ENCODE results near the gene CPEB2.

Gene CPEB2

DNA sequence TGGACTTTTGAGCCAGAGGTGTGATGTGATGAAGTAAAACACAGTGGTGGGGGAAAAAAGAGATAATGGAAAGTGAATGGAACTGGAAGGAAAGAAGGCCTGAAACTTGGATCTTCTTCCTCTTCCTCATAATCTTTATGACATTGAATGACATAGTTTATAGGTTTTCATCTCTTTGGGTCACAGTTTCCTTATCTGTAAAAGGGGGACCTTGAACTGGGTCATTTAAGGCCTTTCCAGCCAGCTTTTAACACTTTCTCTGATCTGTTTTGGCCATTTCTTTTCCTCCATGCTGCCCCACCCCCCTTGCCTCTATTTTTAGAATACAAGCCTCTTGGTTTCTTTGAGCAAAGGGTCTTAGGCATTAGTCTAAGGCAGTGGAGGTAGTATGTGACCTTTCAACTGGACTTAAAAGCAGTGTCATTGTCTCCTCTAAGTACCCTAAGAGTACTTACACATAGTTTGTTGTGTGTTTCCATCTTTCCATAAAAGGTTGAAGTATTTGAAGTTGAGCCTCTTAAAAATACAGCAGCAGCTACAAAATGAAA is 7.8 kb downstream of the CPEB2 start:
- DNase-seq, result no peak

- no peak for DNase-seq
These were observed 8.9 kb downstream of the CPEB2 start for GRCh38 chr4:15011166-15011565.

DNA sequence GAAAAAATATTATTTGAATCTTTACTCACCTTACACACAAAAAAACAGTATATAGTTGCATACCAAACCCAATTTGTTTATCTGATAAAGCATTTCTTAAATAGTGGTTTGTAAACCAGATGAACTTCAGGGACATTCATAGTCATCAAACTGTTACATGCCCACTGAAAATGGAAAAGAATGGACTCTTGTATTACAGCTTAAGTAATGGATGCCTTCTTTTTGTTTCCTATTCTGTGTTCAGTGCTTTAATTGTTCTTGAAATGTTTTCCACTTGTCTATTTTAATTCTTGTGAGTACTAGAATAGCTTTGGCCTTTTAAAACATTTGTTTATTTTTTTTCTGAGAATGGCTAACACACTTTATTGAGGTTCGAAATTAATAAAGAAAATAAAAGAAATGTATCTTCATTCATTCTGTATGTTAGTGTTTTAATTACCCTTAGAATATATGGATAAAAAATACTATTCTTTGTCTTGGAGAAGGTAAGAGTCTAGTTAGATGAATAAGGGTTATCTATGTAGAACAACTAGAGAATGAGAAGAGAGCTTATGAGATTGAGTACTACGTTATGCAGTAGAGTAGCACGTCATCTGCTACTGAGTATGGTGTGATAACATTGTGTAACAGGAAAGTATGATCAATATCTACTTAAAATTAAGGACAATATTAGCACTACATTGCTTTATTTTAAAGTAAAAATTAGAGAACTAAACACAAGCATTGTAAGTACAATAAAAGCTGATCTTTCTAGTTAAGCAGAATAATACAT is 9.9 kb downstream of the CPEB2 start:
- no peak for DNase-seq

DNA sequence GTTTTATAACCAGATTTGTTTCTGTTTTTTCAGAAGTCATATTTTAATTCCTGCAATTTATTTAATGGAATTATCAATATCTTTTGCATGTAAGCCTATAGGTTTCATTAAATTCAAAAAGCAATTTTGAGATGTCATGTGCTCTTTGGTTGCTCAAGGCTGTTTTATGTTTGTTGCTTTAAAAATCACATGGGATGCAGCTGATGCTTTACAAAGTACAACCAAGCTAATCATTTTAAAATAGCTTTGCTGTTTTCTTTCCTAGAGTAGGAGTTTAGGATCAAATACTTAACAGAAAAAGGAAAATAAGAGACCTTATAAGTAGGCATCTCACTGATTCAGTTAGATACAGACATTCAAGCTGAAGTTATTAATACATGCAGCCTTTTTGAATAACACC is 11.3 kb downstream of the CPEB2 start:
- no peak for DNase-seq

DNA sequence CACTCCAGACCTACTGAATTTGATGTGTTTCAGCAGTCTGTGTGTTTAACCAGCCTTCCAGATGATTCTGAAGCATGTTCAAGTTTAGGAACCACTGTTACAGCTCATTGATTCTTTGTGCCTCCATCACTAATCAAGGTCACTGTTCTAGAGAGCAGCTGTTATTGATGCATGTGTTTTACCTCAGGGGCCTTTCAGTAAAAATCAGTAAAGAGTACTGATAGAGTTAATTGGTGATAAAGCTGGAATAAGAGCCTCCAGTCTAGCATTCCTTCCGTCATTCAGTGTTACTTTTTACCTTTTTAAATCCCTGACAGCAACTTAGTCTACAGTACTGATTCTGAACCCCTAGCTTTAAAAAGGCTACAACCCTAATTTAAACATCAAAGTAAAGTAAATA is 12.9 kb downstream of the CPEB2 start:
- DNase-seq, result no peak

DNA sequence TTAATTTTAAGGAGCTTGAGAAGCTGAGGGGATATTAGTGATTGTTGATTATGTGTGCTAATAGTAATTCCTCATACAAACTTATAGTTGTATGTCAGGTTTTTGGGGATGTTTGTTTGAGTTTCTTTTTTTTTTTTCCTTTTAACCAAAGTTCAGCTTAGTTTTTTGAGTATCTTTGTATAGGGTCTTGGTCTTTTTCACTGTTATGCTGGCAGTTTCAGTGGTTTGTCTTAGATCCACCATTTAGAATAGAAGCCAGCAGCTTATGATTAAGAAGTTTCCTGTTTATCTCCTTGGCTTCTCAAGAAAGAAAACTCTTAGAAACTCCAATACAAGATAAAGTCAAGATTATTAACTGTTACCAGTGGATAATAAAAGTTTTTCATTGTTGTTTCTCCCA is 16.1 kb downstream of the CPEB2 start:
- no peak for DNase-seq

GRCh38 chr4:15020502-15021286 is 18.4 kb downstream of the CPEB2 start:
- peak in 8 of 56 donors; percentile 1 to 24 (median 6) for DNase-seq

DNA sequence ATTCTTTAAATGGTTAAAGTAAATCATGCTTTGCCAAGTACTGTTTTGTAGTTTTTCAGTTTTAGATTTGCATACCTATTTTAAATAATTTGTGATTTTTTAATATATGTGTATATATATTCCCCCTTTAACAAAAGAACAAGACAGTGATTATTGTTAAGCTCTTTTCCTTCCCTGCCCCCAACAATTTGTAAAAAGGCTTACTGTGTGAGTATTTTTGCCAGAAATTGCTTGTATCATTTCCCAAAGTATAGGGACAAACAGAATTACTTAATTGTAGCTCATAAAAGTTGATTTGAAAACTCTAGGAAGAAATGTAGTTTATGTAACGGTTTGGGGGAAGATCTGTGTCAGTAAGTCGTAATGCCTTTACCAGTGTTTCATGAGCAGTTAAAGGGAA is 19.0 kb downstream of the CPEB2 start:
- no peak for DNase-seq

GRCh38 chr4:15021946-15022345 is 19.7 kb downstream of the CPEB2 start:
- DNase-seq, result no peak

DNA sequence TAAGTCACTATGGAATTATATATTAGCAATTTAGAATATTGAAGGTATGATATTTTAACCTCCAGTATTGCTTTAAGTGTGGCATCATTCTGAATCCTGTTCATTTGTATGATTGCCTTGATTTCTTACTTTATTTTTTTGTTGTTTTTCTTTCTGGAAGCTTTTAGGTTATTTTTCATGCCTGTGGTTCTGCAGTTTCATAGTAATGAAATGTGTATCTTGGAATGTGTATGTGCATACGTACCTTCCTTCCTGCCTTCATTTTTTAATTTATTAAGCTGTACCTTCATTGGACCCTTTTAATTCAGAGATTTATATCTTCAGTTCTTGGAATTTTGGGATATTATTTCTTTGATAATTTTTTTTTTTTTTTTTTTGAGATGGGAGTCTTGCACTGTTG is 22.1 kb downstream of the CPEB2 start:
- no peak for DNase-seq

DNA sequence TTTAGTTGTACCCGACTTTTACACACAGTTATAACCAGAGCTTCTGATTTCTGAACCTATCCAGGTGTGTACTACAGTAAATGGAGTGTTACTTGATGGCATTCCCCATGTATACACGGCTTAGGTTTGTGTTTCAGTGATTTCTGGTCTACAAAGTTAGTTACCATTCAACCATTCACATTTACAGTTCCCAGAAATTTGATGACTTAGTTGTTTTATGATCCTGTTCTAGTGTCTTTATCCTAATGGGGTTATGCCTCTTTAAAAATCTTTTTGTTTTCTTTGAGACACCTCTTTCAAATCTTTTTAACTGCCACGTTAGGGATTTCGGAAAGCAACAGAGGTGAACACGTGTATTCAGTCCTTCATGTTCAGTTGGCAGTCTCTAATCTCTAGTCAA is 23.4 kb downstream of the CPEB2 start:
- no peak for DNase-seq

DNA sequence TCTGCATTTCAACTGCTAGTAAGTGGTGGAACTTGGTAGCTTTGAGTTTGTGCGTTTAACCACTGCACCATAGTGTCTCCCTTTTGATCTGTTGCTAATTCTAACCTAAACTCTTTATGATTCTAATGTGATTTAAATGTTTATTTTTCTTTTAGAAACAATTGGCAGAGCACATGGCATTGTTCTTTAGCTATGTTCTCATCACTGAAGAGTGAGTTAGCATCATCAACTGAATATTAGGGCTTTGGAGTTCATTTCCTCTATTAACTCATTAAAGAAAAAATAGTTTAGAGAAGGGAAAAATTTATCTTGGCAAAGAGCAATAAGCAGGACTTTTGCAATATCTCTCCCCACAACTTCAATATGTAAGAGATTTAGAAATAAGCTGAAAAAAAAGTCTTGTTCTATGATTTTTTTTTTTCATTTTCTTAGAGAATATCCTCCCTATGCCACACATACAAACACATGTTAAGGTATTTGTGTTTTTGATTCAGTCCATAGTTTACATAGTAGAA is 25.7 kb downstream of the CPEB2 start:
- DNase-seq, result no peak

GRCh38 chr4:15031197-15031596 is 28.9 kb downstream of the CPEB2 start:
- no peak for DNase-seq

DNA sequence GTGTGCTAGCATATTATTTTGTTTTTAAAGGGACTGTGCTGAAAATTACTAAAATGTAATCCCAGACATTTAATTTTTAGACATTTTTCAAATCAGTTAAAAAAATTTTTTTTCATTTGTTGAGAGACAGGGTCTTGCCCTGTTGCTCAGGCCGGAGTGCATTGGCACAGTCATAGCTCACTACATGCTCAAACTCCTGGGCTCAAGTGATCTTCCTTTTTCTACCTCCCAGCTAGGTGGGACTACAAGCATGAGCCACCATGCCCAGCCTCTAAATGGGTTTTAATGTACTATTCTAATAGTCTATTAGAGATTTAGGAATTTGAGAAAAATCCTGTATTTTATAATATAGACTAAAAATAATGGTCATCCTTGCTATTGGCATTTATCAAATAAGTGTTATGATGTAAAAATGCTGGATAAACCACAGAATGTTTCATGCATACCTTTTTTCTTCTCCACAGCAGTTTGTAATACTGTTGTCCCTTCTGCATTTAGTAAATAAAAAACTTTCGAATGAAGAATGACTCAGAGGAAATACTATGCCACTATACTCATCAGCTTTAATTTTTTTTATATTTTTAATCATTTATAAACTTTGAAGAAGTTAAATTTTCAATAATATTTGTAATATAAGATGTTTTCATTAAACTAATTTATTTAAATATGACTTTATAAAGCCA is 29.9 kb downstream of the CPEB2 start:
- no peak for DNase-seq

DNA sequence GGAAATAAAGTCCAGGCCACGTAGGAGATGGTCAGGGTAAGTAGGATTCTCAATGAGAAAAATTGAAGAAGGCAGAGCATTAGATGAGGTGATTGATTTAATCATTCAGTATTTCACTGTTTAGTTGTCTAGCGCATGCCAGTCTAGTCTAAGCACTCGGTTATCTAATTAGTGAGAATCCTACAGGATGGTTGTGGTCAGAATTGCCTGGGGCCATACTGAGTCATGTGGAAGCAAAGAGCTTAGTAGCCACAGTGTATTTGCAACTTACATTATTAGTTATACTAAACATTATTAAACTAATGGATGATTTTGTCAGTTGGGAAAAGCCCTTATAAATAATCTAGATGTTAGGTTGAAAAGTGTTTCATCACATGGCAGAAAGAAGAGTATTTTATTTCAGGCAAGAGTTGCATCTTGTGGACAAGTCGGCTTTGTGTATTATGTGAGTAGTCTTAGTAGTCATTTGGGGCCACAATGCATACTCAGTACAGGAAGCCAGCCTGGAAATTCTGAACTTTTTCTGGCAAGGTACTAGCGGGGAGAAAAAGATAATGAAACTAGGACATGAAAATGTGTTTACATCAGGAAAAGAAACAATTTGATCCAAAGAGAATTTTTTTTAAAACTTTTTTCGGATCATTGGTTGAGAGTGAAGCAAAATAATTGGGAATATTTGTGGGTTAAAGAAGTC is 31.9 kb downstream of the CPEB2 start:
- no peak for DNase-seq

- no peak for DNase-seq
These were observed 32.9 kb downstream of the CPEB2 start for GRCh38 chr4:15035159-15035558.

- DNase-seq, result no peak
These were observed 35.8 kb downstream of the CPEB2 start for GRCh38 chr4:15037923-15038541.

DNA sequence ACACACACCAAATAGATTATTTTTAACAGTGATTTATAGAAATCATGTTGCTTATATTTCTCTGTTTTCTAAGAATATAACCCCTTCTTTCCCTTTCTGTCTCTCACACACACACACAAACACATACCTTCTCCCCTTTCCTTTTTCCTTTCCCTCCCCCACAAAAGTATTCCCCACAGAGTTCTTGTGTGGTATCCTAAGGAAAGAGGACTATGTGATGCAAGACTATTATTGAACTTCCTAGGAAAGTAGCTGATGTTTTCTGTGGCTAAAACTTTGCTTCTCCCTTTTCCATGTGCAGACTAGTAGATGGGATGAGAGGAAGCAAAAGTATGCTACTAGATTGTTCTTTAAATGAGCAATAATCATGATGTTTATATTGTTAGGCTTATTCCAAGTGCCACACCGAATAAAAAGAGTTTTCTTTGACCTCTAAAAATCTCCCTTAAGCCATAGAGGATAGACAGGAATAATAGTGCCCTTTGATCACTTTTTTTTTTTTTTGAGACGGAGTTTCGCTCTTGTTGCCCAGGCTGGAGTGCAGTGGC is 38.7 kb downstream of the CPEB2 start:
- no peak for DNase-seq

GRCh38 chr4:15042529-15043167 is 40.4 kb downstream of the CPEB2 start:
- DNase-seq, result no peak

DNA sequence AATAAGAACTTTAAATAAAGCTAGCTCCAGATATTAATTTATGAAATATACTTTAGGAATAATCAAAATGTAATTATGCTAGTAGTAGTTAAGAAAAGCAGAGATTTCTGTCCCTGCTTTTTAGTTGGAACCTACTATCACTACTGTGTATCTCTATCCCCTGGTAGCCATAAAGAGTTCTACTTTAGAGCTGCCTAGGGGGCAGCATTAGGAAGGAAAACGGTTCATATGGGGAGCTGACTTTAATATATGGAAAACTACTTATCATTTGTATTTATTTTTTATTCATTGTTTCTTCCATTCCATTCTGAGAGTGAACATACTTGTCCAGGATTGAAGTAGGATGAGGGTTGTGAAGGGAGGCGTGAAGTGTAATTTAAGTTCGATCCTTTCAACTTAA is 40.9 kb downstream of the CPEB2 start:
- peak in 4 of 56 donors; percentile 1 to 14 (median 12) for DNase-seq

Data from nucleus accumbens (tissue), 56 donors.